KMS-11 (cell line): ENCODE measurements around the gene NGEF.

Source experiments
- H2AFZ ChIP-seq: fragments of 200-600 bp; sonication (generic); 2 replicates; pipeline ENCODE4 v1.6.1; 2016; ENCODE audit warnings: antibody characterized with exemption, mixed run types, low read depth
- H3K27ac ChIP-seq: fragments of 200-600 bp; sonication (generic); 2 replicates; pipeline ENCODE4 v1.6.1; 2016; ENCODE audit warnings: mild to moderate bottlenecking, mixed run types
- H3K27me3 ChIP-seq: fragments of 200-600 bp; sonication (generic); 2 replicates; pipeline ENCODE4 v1.6.1; 2017; ENCODE audit warnings: mild to moderate bottlenecking, low read depth, mixed run types, moderate library complexity; ENCODE audit not compliant: insufficient read depth
- H3K36me3 ChIP-seq: fragments of 200-600 bp; sonication (generic); 2 replicates; pipeline ENCODE4 v1.6.1; 2017; ENCODE audit warnings: mild to moderate bottlenecking, mixed run types; ENCODE audit not compliant: insufficient read depth
- H3K4me1 ChIP-seq: fragments of 200-600 bp; sonication (generic); 2 replicates; pipeline ENCODE4 v1.6.1; 2016; ENCODE audit warnings: mild to moderate bottlenecking, low read depth, mixed run types; ENCODE audit not compliant: poor library complexity, severe bottlenecking
- H3K4me2 ChIP-seq: fragments of 200-600 bp; sonication (generic); 2 replicates; pipeline ENCODE4 v1.7.0; 2016; ENCODE audit warnings: mild to moderate bottlenecking, mixed run types
- H3K4me3 ChIP-seq: fragments of 200-600 bp; sonication (generic); IDR thresholded peaks from 2 replicates; pipeline ENCODE4 v1.6.1; 2017; ENCODE audit warnings: low read depth, low read length, mixed read lengths; ENCODE audit not compliant: insufficient read depth
- H3K79me2 ChIP-seq: fragments of 200-600 bp; sonication (generic); 2 replicates; pipeline ENCODE4 v1.6.1; 2016; ENCODE audit warnings: low read depth, mixed run types; ENCODE audit not compliant: insufficient read depth
- H3K9ac ChIP-seq: fragments of 200-600 bp; sonication (generic); 2 replicates; pipeline ENCODE4 v1.6.1; 2016; ENCODE audit warnings: mild to moderate bottlenecking, mixed run types
- H4K20me1 ChIP-seq: fragments of 200-600 bp; sonication (generic); 2 replicates; pipeline ENCODE4 v1.6.1; 2016; ENCODE audit warnings: mild to moderate bottlenecking, mixed run types; ENCODE audit not compliant: insufficient read depth
- TF ChIP-seq, protein P1 (sequence below): fragments of 200-600 bp; sonication (generic); conservative IDR thresholded peaks from 2 replicates; pipeline ENCODE4 v1.6.1; 2017; ENCODE audit warnings: low read depth, mild to moderate bottlenecking, antibody characterized with exemption, low read length, moderate library complexity, mixed read lengths

Gene NGEF

DNA sequence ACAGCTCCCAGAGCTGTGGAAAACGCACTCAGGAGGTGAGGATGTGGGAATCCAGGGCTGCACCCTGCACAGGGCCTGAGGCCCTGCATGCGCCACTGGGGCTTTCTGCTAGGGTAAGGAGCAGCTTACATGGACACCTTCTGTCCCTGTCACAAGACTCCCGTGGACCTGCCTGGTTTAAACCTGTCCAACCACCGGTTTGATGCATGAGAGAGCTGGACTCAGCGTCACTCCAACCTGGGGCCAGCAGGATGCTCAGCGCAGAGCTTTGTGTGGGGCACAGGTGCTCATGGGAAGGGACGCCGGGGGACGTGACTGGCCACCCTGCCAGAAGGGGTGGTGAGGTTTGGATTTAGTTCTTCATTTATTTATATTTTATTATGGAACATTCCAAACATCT, 118.8 kb downstream of the NGEF start:
- Histone ChIP-seq H3K27me3 (no peaks in the 10 kb centered on the region), H2AFZ (no peak overlapping the region), H3K27ac (no peak overlapping the region), H4K20me1 (no peaks in the 10 kb centered on the region), H3K4me3 (no peak overlapping the region), H3K36me3 (no peaks in the 10 kb centered on the region), H3K4me2 (no peak overlapping the region), H3K4me1 (no peaks in the 10 kb centered on the region), H3K9ac (no peak overlapping the region), H3K79me2 (no peaks in the 10 kb centered on the region)
- TF ChIP-seq, protein P1, sequence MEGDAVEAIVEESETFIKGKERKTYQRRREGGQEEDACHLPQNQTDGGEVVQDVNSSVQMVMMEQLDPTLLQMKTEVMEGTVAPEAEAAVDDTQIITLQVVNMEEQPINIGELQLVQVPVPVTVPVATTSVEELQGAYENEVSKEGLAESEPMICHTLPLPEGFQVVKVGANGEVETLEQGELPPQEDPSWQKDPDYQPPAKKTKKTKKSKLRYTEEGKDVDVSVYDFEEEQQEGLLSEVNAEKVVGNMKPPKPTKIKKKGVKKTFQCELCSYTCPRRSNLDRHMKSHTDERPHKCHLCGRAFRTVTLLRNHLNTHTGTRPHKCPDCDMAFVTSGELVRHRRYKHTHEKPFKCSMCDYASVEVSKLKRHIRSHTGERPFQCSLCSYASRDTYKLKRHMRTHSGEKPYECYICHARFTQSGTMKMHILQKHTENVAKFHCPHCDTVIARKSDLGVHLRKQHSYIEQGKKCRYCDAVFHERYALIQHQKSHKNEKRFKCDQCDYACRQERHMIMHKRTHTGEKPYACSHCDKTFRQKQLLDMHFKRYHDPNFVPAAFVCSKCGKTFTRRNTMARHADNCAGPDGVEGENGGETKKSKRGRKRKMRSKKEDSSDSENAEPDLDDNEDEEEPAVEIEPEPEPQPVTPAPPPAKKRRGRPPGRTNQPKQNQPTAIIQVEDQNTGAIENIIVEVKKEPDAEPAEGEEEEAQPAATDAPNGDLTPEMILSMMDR, result no peak

DNA sequence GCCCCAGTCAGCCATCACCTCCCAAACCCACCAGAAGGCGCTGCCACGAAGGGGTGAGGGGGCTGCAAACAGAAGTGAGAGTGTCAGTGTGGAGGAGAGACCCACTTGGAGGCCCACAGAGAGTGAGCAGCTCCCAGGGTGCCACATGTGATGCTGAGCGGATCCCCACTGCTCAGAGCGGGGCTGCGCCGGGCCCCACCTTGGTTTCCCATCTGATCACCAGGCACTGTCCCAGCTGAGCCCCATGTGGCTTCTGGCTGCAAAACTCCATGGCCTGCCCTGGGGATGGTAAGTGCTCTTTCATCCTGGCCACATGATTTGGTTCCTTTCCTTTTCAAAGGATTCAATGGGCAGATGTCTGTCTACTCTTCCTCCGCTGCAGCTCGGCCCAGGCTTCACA, 119.2 kb downstream of the NGEF start:
- TF ChIP-seq, protein P1, result no peak
- Histone ChIP-seq H2AFZ (no peak overlapping the region), H3K4me3 (no peak overlapping the region), H3K9ac (no peak overlapping the region), H3K36me3 (no peaks in the 10 kb centered on the region), H3K27ac (no peak overlapping the region), H3K27me3 (no peaks in the 10 kb centered on the region), H3K79me2 (no peaks in the 10 kb centered on the region), H4K20me1 (no peaks in the 10 kb centered on the region), H3K4me1 (no peaks in the 10 kb centered on the region), H3K4me2 (no peak overlapping the region)

DNA sequence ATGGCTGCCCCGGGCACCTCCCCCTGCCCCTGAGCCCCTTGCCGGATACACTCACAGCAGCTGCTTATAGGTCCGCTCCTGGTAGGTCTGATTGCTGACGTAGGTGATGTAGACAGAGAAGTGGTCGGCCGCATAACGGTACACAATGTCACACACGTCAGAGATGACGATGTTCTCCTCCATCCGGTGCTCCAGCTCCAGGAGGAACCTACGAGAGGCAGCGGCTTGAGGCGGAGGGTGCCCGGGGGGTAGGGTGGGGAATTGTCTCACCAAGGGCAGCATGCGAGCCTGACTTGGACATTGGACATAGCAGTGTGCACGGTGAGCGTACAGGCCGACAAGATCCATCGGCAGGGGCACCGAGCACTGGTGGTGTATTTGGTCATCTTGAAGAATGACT, 120.2 kb downstream of the NGEF start:
- H3K36me3 ChIP-seq, result no peaks in the 10 kb centered on the region
- no peak overlapping the region for H3K4me3 ChIP-seq
- H2AFZ ChIP-seq, result no peak overlapping the region
- no peak overlapping the region for H3K9ac ChIP-seq
- no peak overlapping the region for H3K27ac ChIP-seq
- H4K20me1 ChIP-seq, result no peaks in the 10 kb centered on the region
- TF ChIP-seq, protein P1, result no peak
- no peaks in the 10 kb centered on the region for H3K4me1 ChIP-seq
- no peak overlapping the region for H3K4me2 ChIP-seq
- no peaks in the 10 kb centered on the region for H3K79me2 ChIP-seq
- H3K27me3 ChIP-seq, result no peaks in the 10 kb centered on the region

DNA sequence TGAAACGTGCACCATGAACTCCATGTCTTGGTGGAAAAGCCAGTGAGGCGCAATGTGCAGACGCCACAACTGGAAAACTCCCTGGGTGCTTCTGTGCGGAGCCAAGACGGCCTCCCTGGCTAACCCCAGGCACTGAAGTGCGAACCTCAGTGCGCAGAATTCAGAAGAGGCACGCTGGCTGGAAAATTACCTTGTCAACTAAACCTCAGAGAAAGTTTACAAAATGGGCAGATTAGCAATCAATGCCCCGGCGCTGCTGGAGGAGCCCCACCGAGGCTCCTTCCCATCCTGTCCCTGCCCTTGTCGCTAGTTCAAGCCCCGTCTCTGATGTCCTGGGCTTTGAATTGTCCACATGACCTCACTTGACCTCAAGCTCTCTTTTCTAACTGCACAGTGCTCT, 120.8 kb downstream of the NGEF start:
- H3K27me3 ChIP-seq, result no peaks in the 10 kb centered on the region
- H3K4me3 ChIP-seq, result no peak overlapping the region
- H3K9ac ChIP-seq, result no peak overlapping the region
- H3K36me3 ChIP-seq, result no peaks in the 10 kb centered on the region
- H2AFZ ChIP-seq, result no peak overlapping the region
- H3K4me2 ChIP-seq, result no peak overlapping the region
- TF ChIP-seq, protein P1, result no peak
- H3K79me2 ChIP-seq, result no peaks in the 10 kb centered on the region
- H3K4me1 ChIP-seq, result no peaks in the 10 kb centered on the region
- no peak overlapping the region for H3K27ac ChIP-seq
- no peaks in the 10 kb centered on the region for H4K20me1 ChIP-seq
